PC-9 (cell line): ENCODE data around the gene AQP1. TPM values are rescaled to one million over a fixed set of nuclear protein-coding genes. Genes with fewer than 3 reads are reported as not detected.

Experiments used
- BruUV-seq: library from RNA; stranded (reverse); fragments of 400-500 nt; replicated peaks from 2 replicates; lab custom pipeline; 2021; lab: Mats Ljungman, UMichigan
- CTCF ChIA-PET: fragments of 300-600 bp; sonication (Branson Sonifier 250); formaldehyde crosslinking; loops from one replicate; lab custom pipeline; 2022; ENCODE audit warnings: antibody characterized with exemption; lab: Charles Lee
- POLR2A ChIA-PET: fragments of 300-600 bp; sonication (Branson Sonifier 250); formaldehyde crosslinking; loops from one replicate; lab custom pipeline; 2022; ENCODE audit warnings: antibody characterized with exemption; ENCODE audit not compliant: unreplicated experiment; lab: Charles Lee
- DNase-seq, 2 experiments: peaks; one replicate each; pipeline versions ENCODE4 v3.0.0 to v3.0.0-alpha.2; 2015 to 2022; ENCODE audit warnings: mixed read lengths in 1 of 2
- H2AFZ ChIP-seq: fragments of 200-600 bp; sonication (generic); 2 replicates; pipeline ENCODE4 v1.8.1; 2017; ENCODE audit warnings: antibody characterized with exemption
- H3F3A ChIP-seq: fragments of 200-600 bp; sonication (generic); 2 replicates; pipeline ENCODE4 v1.8.1; 2017; ENCODE audit warnings: antibody characterized with exemption, mild to moderate bottlenecking, low read depth; ENCODE audit not compliant: insufficient read depth
- H3K27ac ChIP-seq: fragments of 200-600 bp; sonication (generic); 2 replicates; pipeline ENCODE4 v1.6.1; 2016; ENCODE audit warnings: mixed run types
- H3K27me3 ChIP-seq: fragments of 200-600 bp; sonication (generic); 2 replicates; pipeline ENCODE4 v1.6.1; 2016; ENCODE audit warnings: low read depth, mixed run types; ENCODE audit not compliant: insufficient read depth
- H3K36me3 ChIP-seq: fragments of 200-600 bp; sonication (generic); 2 replicates; pipeline ENCODE4 v1.6.1; 2016; ENCODE audit warnings: low read depth, mixed run types
- H3K4me1 ChIP-seq: fragments of 200-600 bp; sonication (generic); replicated peaks from 2 replicates; pipeline ENCODE4 v1.6.1; 2016; ENCODE audit warnings: mixed run types; ENCODE audit not compliant: insufficient read depth
- H3K4me2 ChIP-seq: fragments of 200-600 bp; sonication (generic); 2 replicates; pipeline ENCODE4 v1.6.1; 2017; ENCODE audit warnings: mixed run types
- H3K4me3 ChIP-seq: fragments of 200-600 bp; sonication (generic); 2 replicates; pipeline ENCODE4 v1.6.1; 2016; ENCODE audit warnings: mixed run types
- H3K79me2 ChIP-seq: fragments of 200-600 bp; sonication (generic); 2 replicates; pipeline ENCODE4 v1.6.1; 2017; ENCODE audit warnings: low read depth, mixed run types
- H3K9me2 ChIP-seq: fragments of 200-600 bp; sonication (generic); 2 replicates; pipeline ENCODE4 v1.8.1; 2017; ENCODE audit warnings: mild to moderate bottlenecking; ENCODE audit not compliant: insufficient read depth
- H3K9me3 ChIP-seq: fragments of 200-600 bp; sonication (generic); 2 replicates; pipeline ENCODE4 v1.8.1; 2016; ENCODE audit warnings: low read depth; ENCODE audit not compliant: insufficient read depth
- H4K20me1 ChIP-seq: fragments of 200-600 bp; sonication (generic); 2 replicates; pipeline ENCODE4 v1.8.1; 2017; ENCODE audit not compliant: insufficient read depth
- EZH2 ChIP-seq: fragments of 200-600 bp; sonication (generic); IDR thresholded peaks from 2 replicates; pipeline ENCODE4 v1.8.0; 2017; ENCODE audit warnings: antibody characterized with exemption, low read depth
- intact Hi-C: fragments of 100-400 bp; cut with micrococcal nuclease; formaldehyde crosslinking; loops from one replicate; pipeline ENCODE4 v1.10.0; 2022; ENCODE audit not compliant: unreplicated experiment
- total RNA-seq: library from RNA; stranded (reverse); gene quantifications from 2 replicates; pipeline ENCODE4 v1.2.3, GENCODE V29; 2021
- TF ChIP-seq, protein P1 (sequence below): fragments of 200-600 bp; sonication (generic); conservative IDR thresholded peaks from 2 replicates; pipeline ENCODE4 v1.6.1; 2017; ENCODE audit warnings: mixed run types, antibody characterized with exemption, mild to moderate bottlenecking, moderate library complexity

AQP1 gene
- total RNA-seq, 1 experiment from 2014 or later = 4.0 TPM

DNA sequence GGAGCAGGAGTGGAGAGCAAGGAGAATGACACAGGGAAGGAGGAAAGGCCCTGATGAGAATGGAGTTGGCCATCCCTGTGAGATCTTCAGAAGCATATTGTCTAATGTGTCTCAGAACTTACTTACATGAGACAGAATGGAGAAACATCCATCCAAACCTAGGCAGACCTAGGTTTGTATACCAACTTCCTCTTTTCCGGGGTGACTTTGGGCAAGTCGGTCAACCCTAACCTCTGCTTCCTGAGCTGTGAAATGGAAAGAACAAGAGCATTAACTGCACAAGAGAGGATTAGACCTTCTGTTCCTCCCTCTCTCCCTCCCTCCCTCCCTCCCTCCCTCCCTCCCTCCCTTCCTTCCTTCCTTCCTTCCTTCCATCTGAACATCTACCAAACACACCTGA is 56.6 kb downstream of the AQP1 start:
- H3F3A ChIP-seq = no peaks in the 10 kb centered on the region
- no peaks in the 10 kb centered on the region for H4K20me1 ChIP-seq
- H3K4me1 ChIP-seq = no peaks in the 10 kb centered on the region
- no peaks in the 10 kb centered on the region for H3K79me2 ChIP-seq
- intact Hi-C loops = no loop called here
- no peaks in the 10 kb centered on the region for H3K36me3 ChIP-seq
- no peak overlapping the region for H2AFZ ChIP-seq
- H3K4me2 ChIP-seq = no peak overlapping the region
- TF ChIP-seq, protein P1, sequence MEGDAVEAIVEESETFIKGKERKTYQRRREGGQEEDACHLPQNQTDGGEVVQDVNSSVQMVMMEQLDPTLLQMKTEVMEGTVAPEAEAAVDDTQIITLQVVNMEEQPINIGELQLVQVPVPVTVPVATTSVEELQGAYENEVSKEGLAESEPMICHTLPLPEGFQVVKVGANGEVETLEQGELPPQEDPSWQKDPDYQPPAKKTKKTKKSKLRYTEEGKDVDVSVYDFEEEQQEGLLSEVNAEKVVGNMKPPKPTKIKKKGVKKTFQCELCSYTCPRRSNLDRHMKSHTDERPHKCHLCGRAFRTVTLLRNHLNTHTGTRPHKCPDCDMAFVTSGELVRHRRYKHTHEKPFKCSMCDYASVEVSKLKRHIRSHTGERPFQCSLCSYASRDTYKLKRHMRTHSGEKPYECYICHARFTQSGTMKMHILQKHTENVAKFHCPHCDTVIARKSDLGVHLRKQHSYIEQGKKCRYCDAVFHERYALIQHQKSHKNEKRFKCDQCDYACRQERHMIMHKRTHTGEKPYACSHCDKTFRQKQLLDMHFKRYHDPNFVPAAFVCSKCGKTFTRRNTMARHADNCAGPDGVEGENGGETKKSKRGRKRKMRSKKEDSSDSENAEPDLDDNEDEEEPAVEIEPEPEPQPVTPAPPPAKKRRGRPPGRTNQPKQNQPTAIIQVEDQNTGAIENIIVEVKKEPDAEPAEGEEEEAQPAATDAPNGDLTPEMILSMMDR = no peak
- TF ChIP-seq EZH2 = no peak
- DNase-seq = no peak
- BruUV-seq = no TSS peak
- no peaks in the 10 kb centered on the region for H3K9me2 ChIP-seq
- ChIA-PET POLR2A (no interaction called here), CTCF (no interaction called here)
- peaks cover 67% of the 10 kb centered on the region for H3K27me3 ChIP-seq
- H3K4me3 ChIP-seq = no peak overlapping the region
- H3K9me3 ChIP-seq = no peaks in the 10 kb centered on the region
- H3K27ac ChIP-seq = no peak overlapping the region

DNA sequence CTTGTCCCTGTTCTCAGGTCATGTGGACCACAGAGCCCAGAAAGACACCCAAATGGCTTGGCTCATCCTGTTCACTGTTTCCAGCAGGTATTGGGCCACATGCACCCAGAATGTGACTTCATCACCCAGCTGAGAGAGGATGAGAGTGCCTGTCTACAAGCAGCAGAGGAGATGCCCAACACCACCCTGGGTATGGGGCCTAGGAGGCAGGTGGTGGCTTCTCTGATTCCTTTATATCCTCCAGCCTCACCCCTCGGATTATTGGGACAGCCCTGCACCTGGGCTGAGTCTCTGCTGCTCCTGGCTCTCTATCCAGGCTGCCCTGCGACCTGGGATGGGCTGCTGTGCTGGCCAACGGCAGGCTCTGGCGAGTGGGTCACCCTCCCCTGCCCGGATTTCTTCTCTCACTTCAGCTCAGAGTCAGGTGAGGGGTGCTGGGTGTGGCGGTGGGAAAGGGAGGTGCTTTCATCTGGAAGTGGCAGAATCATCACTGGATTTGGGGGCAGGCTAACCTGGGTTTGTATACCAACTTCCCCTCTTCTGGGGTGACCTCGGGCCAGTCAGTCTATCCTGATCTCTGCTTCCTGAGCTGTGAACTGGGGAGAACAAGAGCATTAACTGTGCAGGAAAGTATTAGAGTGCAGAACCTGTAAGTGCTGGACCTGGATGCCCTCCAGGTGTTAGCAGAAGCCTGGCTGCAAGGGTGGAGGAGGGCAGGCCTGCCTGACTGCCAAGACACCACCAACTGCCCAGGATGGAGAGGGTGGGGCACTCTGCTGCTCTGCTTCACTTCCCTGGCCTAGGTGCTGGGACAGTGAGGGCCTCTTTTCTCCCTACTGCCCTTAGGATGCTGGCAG is 57.3 kb downstream of the AQP1 start:
- H3K27me3 ChIP-seq = peaks cover 62% of the 10 kb centered on the region
- H3K36me3 ChIP-seq = no peaks in the 10 kb centered on the region
- H3K4me3 ChIP-seq = no peak overlapping the region
- ChIA-PET POLR2A (no interaction called here), CTCF (no interaction called here)
- intact Hi-C loops = no loop called here
- H2AFZ ChIP-seq = no peak overlapping the region
- H3K4me1 ChIP-seq = no peaks in the 10 kb centered on the region
- DNase-seq = no peak
- no peaks in the 10 kb centered on the region for H3K79me2 ChIP-seq
- TF ChIP-seq, protein P1 = no peak
- TF ChIP-seq EZH2 = no peak
- H3K9me2 ChIP-seq = no peaks in the 10 kb centered on the region
- H3K27ac ChIP-seq = no peak overlapping the region
- H3F3A ChIP-seq = no peaks in the 10 kb centered on the region
- no peaks in the 10 kb centered on the region for H3K9me3 ChIP-seq
- no peaks in the 10 kb centered on the region for H4K20me1 ChIP-seq
- BruUV-seq = no TSS peak
- no peak overlapping the region for H3K4me2 ChIP-seq

DNA sequence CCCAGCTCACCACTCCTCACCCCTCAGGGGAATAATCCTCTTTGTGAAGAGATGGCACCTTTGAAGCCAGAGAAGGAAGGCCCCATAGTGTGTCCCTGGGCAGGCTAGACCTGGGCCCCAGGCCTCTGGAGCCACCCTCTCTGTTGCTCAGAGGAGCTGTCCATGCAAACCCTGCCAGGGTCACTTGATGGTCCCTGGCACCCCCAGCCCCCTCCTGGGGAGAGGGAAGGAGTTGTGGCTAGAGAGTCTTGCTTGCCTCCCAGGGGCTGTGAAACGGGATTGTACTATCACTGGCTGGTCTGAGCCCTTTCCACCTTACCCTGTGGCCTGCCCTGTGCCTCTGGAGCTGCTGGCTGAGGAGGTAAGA is 57.9 kb downstream of the AQP1 start:
- intact Hi-C loops = no loop called here
- DNase-seq = no peak
- TF ChIP-seq, protein P1 = no peak
- no peak for TF ChIP-seq EZH2
- Histone ChIP-seq H3K79me2 (no peaks in the 10 kb centered on the region), H4K20me1 (no peaks in the 10 kb centered on the region), H3K27ac (no peak overlapping the region), H3F3A (no peaks in the 10 kb centered on the region), H3K36me3 (no peaks in the 10 kb centered on the region), H3K4me1 (no peaks in the 10 kb centered on the region), H3K4me2 (no peak overlapping the region), H3K9me2 (no peaks in the 10 kb centered on the region), H3K9me3 (no peaks in the 10 kb centered on the region), H2AFZ (no peak overlapping the region), H3K4me3 (no peak overlapping the region), H3K27me3 (peaks cover 56% of the 10 kb centered on the region)
- CTCF ChIA-PET = no interaction called here
- BruUV-seq = no TSS peak
- POLR2A ChIA-PET = no interaction called here
